Effector memory CD8-positive, alpha-beta T cell (primary cell): ENCODE measurements around the gene CELF4.

ENCODE experiments used
- ATAC-seq: fragments of 150-1000 bp; cut with Tn5 transposase; replicated peaks from 2 replicates; pipeline ENCODE4 v1.10.0; 2021; ENCODE audit warnings: mild to moderate bottlenecking, moderate library complexity
- DNase-seq, 3 experiments: peaks; one replicate each; pipeline ENCODE4 v3.0.0; 2021
- H3K27ac Mint-ChIP-seq, 2 donors: one replicate each; pipeline ENCODE4 v1.8.0; 2022; ENCODE audit warnings: mild to moderate bottlenecking in 2 of 2, mixed read lengths in 2 of 2, moderate library complexity in 2 of 2
- H3K27me3 Mint-ChIP-seq, 2 donors: one replicate each; pipeline ENCODE4 v1.8.0; 2022; ENCODE audit warnings: mixed read lengths in 2 of 2
- H3K36me3 Mint-ChIP-seq: one replicate; pipeline ENCODE4 v1.8.0; 2022; ENCODE audit warnings: mild to moderate bottlenecking, moderate library complexity, mixed read lengths; ENCODE audit not compliant: insufficient read depth
- H3K4me1 Mint-ChIP-seq, 2 donors: one replicate each; pipeline ENCODE4 v1.8.0; 2022; ENCODE audit warnings: low read depth in 2 of 2, mixed read lengths in 2 of 2
- H3K4me3 Mint-ChIP-seq, 2 donors: one replicate each; pipeline ENCODE4 v1.8.0; 2022; ENCODE audit warnings: mild to moderate bottlenecking in 2 of 2, mixed read lengths in 2 of 2, moderate library complexity in 2 of 2
- H3K9me3 Mint-ChIP-seq, 2 donors: one replicate each; pipeline ENCODE4 v1.8.0; 2022; ENCODE audit warnings: mixed read lengths in 2 of 2

CELF4 gene

DNA sequence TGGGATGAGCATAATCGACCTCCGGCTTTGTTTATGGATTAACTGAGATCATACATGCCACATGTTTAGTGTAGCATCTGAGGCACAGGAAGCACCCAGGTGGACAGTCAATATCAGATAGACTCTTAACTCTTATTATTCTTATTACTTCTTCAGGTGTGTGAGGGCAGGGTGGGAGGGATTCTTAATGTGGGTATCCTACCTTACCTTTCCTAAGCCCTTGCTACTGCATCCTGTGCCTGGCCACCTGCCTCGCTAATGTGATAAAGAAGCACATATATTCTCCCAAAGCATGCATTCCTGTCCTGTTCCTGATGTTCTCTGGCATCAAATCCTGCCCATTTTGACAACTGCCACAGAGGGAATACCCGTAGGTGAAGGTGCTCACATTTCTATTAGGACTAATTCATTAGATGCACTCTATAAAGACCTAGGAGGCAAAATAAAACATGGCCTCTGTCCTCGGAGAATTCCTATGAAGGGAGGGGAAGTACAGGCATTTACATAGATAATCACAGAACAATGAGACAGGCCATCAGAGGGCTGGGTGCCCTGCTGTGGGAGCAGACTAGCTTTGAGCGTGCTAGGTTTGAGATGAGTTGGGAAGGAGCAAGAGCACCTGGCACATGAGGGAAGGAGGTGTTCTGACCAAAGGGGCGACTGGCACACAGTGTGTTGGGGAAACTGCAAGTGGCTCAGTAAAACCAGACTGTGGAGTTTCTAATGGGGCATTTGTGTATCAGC lies 19.5 kb upstream of the CELF4 start:
- Mint-ChIP-seq H3K36me3 (no peaks in the 10 kb centered on the region), H3K27me3 (no peaks in the 10 kb centered on the region), H3K4me3 (no peak overlapping the region)

GRCh38 chr18:37584217-37584616 lies 18.6 kb upstream of the CELF4 start:
- no peak for DNase-seq
- Mint-ChIP-seq H3K4me3 (no peak overlapping the region), H3K27ac (no peak overlapping the region), H3K27me3 (peaks cover 0 to 5% of the 10 kb centered on the region in 2 donors), H3K36me3 (no peaks in the 10 kb centered on the region), H3K4me1 (no peaks in the 10 kb centered on the region), H3K9me3 (peaks cover 0 to 3% of the 10 kb centered on the region in 2 donors)
- no peak for ATAC-seq

More for the DNA sequence above, 19.5 kb upstream of the CELF4 start:
- ATAC-seq, result no peak
- Mint-ChIP-seq H3K27ac (no peak overlapping the region), H3K9me3 (peaks cover 0 to 3% of the 10 kb centered on the region in 2 donors), H3K4me1 (no peaks in the 10 kb centered on the region)
- DNase-seq, result no peak

DNA sequence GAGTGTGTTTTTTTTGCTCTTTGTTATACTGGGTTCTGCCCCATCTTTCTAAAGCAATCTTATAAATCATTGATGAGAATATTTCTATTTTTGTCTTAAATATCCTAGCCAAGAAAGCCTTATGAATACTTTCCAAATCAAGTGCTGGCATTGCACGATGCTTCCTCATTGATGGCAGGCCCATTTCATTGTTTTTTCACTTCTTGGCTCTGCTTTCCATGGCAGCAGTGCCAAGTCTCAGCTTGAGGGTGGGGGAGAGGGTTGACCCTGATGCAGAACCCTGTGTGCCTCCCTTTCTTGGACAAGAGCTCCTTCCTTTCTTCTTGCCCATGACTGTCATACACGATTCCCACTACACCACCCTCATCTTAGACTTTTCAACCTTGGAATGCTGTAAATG lies 16.7 kb upstream of the CELF4 start:
- H3K4me1 Mint-ChIP-seq, result no peaks in the 10 kb centered on the region
- no peak for ATAC-seq
- H3K4me3 Mint-ChIP-seq, result no peak overlapping the region

GRCh38 chr18:37578886-37579513 lies 13.4 kb upstream of the CELF4 start:
- DNase-seq (no peak), ATAC-seq (no peak)
- Mint-ChIP-seq H3K27ac (no peak overlapping the region), H3K27me3 (peaks cover 0 to 9% of the 10 kb centered on the region in 2 donors), H3K9me3 (peaks cover 0 to 3% of the 10 kb centered on the region in 2 donors), H3K4me1 (no peaks in the 10 kb centered on the region), H3K4me3 (no peak overlapping the region), H3K36me3 (no peaks in the 10 kb centered on the region)

More for the DNA sequence above, 16.7 kb upstream of the CELF4 start:
- no peak overlapping the region for H3K27ac Mint-ChIP-seq
- peaks cover 0 to 3% of the 10 kb centered on the region in 2 donors for H3K9me3 Mint-ChIP-seq
- no peaks in the 10 kb centered on the region for H3K36me3 Mint-ChIP-seq
- H3K27me3 Mint-ChIP-seq, result peaks cover 0 to 9% of the 10 kb centered on the region in 2 donors
- DNase-seq, result no peak

- no peaks in the 10 kb centered on the region for H3K36me3 Mint-ChIP-seq
- ATAC-seq, result no peak
Observed at GRCh38 chr18:37578182-37578678, 12.6 kb upstream of the CELF4 start.

DNA sequence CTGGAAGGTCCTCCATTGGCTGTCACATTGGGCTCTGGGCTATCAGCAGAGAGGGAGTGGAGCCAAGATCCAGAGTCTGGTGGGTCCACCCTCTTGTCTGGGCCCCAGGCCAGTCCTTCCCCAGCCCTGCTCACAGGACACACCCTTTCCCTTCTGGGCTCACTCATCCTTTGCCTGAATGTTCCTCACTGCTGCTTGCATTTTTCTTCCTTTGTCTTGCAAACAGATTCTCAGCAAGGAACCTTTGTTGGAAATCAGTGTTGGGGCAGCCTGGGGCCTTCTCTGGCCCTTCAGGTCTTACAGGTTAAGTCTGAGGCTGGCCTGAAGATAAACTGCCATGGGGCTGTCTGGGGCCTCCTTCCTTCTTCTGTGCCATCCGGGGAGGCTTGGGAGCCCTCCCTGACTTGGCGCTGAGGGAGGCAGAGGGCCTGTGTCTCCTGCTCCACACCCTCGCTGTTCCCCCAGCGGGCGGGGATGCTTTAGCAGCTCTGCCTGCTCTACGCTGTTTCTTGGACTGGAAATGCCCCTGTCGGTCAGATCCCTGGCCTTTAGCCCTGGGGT lies 11.5 kb upstream of the CELF4 start:
- Mint-ChIP-seq H3K4me3 (no peak overlapping the region), H3K27me3 (peaks cover 0 to 9% of the 10 kb centered on the region in 2 donors), H3K4me1 (no peaks in the 10 kb centered on the region), H3K27ac (no peak overlapping the region), H3K36me3 (no peaks in the 10 kb centered on the region), H3K9me3 (peaks cover 0 to 3% of the 10 kb centered on the region in 2 donors)
- no peak for DNase-seq
- ATAC-seq, result no peak

More at GRCh38 chr18:37578182-37578678, 12.6 kb upstream of the CELF4 start:
- no peak for DNase-seq
- Mint-ChIP-seq H3K4me1 (no peaks in the 10 kb centered on the region), H3K27me3 (peaks cover 0 to 9% of the 10 kb centered on the region in 2 donors), H3K4me3 (no peak overlapping the region), H3K27ac (no peak overlapping the region), H3K9me3 (peaks cover 0 to 3% of the 10 kb centered on the region in 2 donors)

DNA sequence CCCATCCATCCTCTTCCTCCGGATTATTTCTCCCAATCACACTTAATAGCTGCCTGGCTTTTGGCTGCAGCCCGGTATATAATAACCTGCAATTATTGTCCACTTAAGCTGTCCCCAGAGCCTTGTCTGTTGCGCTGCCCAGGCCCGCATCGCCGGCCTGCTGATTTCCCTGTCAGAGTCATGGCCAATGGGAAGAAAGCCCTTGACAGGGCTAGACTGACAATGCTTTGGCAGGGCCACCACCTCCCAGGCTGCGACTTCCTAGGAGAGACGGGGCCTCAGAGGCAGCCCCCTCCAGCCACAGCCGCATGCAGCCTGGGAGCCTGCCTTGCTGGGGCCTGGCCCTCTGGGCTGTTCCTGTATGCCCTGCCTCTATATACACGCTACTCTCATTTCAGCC lies 10.0 kb upstream of the CELF4 start:
- no peaks in the 10 kb centered on the region for H3K4me1 Mint-ChIP-seq
- no peaks in the 10 kb centered on the region for H3K36me3 Mint-ChIP-seq
- ATAC-seq (no peak), DNase-seq (no peak)
- peaks cover 2 to 19% of the 10 kb centered on the region in 2 donors for H3K27me3 Mint-ChIP-seq
- no peak overlapping the region for H3K27ac Mint-ChIP-seq
- no peak overlapping the region for H3K4me3 Mint-ChIP-seq
- H3K9me3 Mint-ChIP-seq, result no peaks in the 10 kb centered on the region

- Mint-ChIP-seq H3K27ac (no peak overlapping the region), H3K27me3 (peaks cover 18 to 28% of the 10 kb centered on the region in 2 donors), H3K4me1 (no peaks in the 10 kb centered on the region), H3K9me3 (no peaks in the 10 kb centered on the region), H3K4me3 (no peak overlapping the region), H3K36me3 (no peaks in the 10 kb centered on the region)
- DNase-seq (no peak), ATAC-seq (no peak)
Observed at GRCh38 chr18:37574113-37574512, 8.5 kb upstream of the CELF4 start.

DNA sequence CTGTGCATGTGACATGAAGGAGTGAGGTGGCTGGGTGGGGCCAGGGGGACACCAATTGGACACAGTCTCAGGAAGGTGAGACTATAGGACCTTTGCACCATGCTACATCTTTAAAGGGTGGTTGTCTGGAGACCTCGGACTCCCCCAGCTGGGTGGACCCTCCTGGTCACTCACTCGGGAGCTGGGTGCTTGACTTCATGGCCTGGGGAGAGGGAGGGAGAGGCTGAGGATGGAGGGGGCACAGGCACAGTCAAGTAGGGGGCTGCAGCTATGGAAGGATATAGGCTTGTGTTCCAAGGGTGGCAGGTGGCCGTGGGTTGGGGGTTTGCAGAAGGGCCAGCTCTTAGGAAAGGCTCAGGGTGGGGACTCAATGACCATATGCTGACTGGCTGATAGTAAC lies 7.1 kb upstream of the CELF4 start:
- ATAC-seq (no peak), DNase-seq (no peak)
- Mint-ChIP-seq H3K27ac (no peak overlapping the region), H3K4me3 (no peak overlapping the region), H3K4me1 (peaks cover 3 to 5% of the 10 kb centered on the region in 2 donors), H3K27me3 (peaks cover 31 to 39% of the 10 kb centered on the region in 2 donors), H3K36me3 (no peaks in the 10 kb centered on the region), H3K9me3 (no peaks in the 10 kb centered on the region)

DNA sequence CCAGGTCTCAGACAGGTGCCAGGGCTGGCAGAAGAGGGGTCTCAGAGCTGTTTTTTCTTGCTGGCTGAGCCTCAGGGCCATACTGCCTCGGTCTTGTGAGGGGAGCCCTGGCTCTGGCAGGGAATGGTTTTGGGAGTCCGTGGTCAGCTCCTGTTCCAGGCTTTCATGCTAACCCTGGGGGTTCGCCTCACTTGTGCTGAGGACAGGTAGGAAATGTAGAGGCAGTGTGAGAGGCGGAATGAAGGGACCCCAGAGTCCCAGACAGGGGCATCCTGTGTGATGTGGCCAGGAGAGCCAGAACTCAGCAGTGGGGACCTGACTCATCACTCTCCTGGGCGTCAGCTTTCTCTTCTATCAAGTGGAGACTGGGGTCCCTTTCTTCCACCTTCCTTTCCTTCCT lies 5.7 kb upstream of the CELF4 start:
- Mint-ChIP-seq H3K4me3 (no peak overlapping the region), H3K9me3 (no peaks in the 10 kb centered on the region), H3K27me3 (peaks cover 34 to 50% of the 10 kb centered on the region in 2 donors), H3K4me1 (peaks cover 5 to 7% of the 10 kb centered on the region in 2 donors), H3K36me3 (no peaks in the 10 kb centered on the region), H3K27ac (no peak overlapping the region)
- DNase-seq (no peak), ATAC-seq (no peak)

GRCh38 chr18:37570336-37570930 lies 4.8 kb upstream of the CELF4 start:
- ATAC-seq (no peak), DNase-seq (no peak)
- H3K27me3 Mint-ChIP-seq, result peaks cover 38 to 58% of the 10 kb centered on the region in 2 donors
- no peak overlapping the region for H3K27ac Mint-ChIP-seq
- no peaks in the 10 kb centered on the region for H3K36me3 Mint-ChIP-seq
- H3K9me3 Mint-ChIP-seq, result peaks cover 0 to 2% of the 10 kb centered on the region in 2 donors
- no peak overlapping the region for H3K4me3 Mint-ChIP-seq
- peaks cover 8 to 10% of the 10 kb centered on the region in 2 donors for H3K4me1 Mint-ChIP-seq

DNA sequence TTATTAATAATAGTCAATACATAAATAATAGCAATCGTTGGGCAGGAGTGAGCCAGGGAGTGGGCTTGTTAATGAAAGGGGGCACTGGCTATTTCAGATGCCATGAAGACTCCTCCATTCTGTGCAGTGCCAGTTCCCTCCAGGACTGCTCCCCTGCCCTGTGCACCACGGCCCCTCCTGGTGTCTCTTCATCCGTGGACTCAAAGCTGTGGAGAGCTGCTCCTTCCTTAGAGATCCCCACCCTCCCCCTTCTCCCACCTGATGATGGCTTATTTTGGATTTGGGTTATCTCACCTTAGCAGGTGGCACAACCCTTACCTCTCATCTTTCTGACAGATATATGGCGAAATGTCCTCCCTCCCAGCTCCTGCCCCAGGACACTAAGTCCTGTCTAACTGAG lies 3.1 kb upstream of the CELF4 start:
- H3K9me3 Mint-ChIP-seq, result peaks cover 0 to 2% of the 10 kb centered on the region in 2 donors
- peaks cover 56 to 76% of the 10 kb centered on the region in 2 donors for H3K27me3 Mint-ChIP-seq
- H3K4me1 Mint-ChIP-seq, result peaks cover 10 to 14% of the 10 kb centered on the region in 2 donors
- ATAC-seq (no peak), DNase-seq (no peak)
- H3K4me3 Mint-ChIP-seq, result peak overlapping the region in 1 of 2 donors; percentile 18
- no peak overlapping the region for H3K27ac Mint-ChIP-seq
- H3K36me3 Mint-ChIP-seq, result no peaks in the 10 kb centered on the region

DNA sequence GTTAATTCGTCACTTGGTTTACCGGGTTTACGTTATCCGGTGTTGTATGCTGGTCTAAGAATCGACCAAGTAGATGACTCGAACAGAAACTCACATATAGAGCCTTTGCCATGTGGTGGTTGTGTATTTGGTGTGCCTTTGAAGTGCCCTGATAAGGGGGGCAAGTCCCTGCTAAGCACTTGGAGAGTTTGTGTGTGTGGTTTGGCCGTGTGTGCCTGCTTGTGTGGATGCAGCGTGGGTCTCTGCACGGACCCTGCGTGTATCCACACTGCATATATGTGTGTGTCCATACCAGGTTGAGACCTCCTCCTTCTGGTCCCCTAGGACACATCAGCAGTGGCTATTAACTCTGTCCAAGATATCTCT lies 2.4 kb upstream of the CELF4 start:
- no peak for DNase-seq
- peaks cover 10 to 14% of the 10 kb centered on the region in 2 donors for H3K4me1 Mint-ChIP-seq
- H3K4me3 Mint-ChIP-seq, result peak overlapping the region; percentile 21 to 51
- no peak for ATAC-seq
- no peak overlapping the region for H3K27ac Mint-ChIP-seq
- H3K27me3 Mint-ChIP-seq, result peaks cover 60 to 79% of the 10 kb centered on the region in 2 donors
- H3K9me3 Mint-ChIP-seq, result peaks cover 0 to 2% of the 10 kb centered on the region in 2 donors
- no peaks in the 10 kb centered on the region for H3K36me3 Mint-ChIP-seq
